Osteocyte (in vitro differentiated cells): Measurements from ENCODE around the gene GABRB1. TPM values are rescaled to one million over a fixed set of nuclear protein-coding genes. Genes with fewer than 3 reads are reported as not detected.
A peak's percentile ranks its signal among the peaks of the same experiment; 100 is the strongest.

Source experiments
- DNase-seq: peaks from one replicate; pipeline ENCODE4 v3.0.0; 2021; ENCODE audit warnings: mixed read lengths; ENCODE audit not compliant: unreplicated experiment; ENCODE audit errors: extremely low spot score
- H3K27ac Mint-ChIP-seq: one replicate; pipeline ENCODE4 v1.8.0; 2021; ENCODE audit warnings: mild to moderate bottlenecking, mixed read lengths; ENCODE audit not compliant: unreplicated experiment
- H3K27me3 Mint-ChIP-seq: one replicate; pipeline ENCODE4 v1.8.0; 2021; ENCODE audit warnings: mixed read lengths; ENCODE audit not compliant: unreplicated experiment
- H3K36me3 Mint-ChIP-seq: one replicate; pipeline ENCODE4 v1.8.0; 2021; ENCODE audit warnings: mixed read lengths; ENCODE audit not compliant: unreplicated experiment
- H3K4me1 Mint-ChIP-seq: one replicate; pipeline ENCODE4 v1.8.0; 2021; ENCODE audit warnings: mixed read lengths; ENCODE audit not compliant: unreplicated experiment
- H3K4me3 Mint-ChIP-seq: one replicate; pipeline ENCODE4 v1.8.0; 2021; ENCODE audit warnings: mild to moderate bottlenecking, moderate library complexity, mixed read lengths; ENCODE audit not compliant: unreplicated experiment
- H3K9me3 Mint-ChIP-seq: one replicate; pipeline ENCODE4 v1.8.0; 2021; ENCODE audit warnings: mixed read lengths; ENCODE audit not compliant: unreplicated experiment
- total RNA-seq: library from RNA; stranded (reverse); gene quantifications from 2 replicates; pipeline ENCODE4 v1.2.1, GENCODE V29; 2021
- TF ChIP-seq, protein P1 (sequence below): fragments of 200-600 bp; sonication (generic); IDR thresholded peaks from 2 replicates; pipeline ENCODE4 v1.5.0; 2021; ENCODE audit warnings: antibody characterized with exemption, mild to moderate bottlenecking, moderate library complexity

The GABRB1 gene
- total RNA-seq, 1 donor from 2014 or later: not detected

DNA sequence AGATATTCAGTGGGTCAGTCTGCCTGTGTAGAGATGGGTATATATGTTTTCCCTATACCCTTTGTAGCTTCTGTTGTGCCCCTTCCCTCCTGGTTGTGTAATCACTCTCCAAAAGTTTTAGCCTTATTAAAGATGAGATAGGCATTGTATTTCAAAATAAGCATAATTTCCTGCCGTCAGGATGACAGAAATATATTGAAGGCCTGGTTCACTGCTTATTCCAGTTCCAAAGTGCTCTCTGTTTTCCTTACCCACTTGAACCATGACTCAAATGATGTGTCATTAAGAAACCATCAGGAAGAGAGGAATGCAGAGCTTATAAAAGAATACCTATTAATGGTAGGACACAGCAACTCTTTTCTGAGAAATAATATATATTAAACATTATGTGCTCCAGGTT, 178.5 kb downstream of the GABRB1 start:
- no peak overlapping the region for H3K4me3 Mint-ChIP-seq
- TF ChIP-seq, protein P1, sequence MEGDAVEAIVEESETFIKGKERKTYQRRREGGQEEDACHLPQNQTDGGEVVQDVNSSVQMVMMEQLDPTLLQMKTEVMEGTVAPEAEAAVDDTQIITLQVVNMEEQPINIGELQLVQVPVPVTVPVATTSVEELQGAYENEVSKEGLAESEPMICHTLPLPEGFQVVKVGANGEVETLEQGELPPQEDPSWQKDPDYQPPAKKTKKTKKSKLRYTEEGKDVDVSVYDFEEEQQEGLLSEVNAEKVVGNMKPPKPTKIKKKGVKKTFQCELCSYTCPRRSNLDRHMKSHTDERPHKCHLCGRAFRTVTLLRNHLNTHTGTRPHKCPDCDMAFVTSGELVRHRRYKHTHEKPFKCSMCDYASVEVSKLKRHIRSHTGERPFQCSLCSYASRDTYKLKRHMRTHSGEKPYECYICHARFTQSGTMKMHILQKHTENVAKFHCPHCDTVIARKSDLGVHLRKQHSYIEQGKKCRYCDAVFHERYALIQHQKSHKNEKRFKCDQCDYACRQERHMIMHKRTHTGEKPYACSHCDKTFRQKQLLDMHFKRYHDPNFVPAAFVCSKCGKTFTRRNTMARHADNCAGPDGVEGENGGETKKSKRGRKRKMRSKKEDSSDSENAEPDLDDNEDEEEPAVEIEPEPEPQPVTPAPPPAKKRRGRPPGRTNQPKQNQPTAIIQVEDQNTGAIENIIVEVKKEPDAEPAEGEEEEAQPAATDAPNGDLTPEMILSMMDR: no peak
- DNase-seq: no peak
- no peaks in the 10 kb centered on the region for H3K36me3 Mint-ChIP-seq
- peak overlapping the region; percentile 70 for H3K27ac Mint-ChIP-seq
- H3K27me3 Mint-ChIP-seq: no peaks in the 10 kb centered on the region
- H3K4me1 Mint-ChIP-seq: peaks cover 44% of the 10 kb centered on the region
- no peaks in the 10 kb centered on the region for H3K9me3 Mint-ChIP-seq

DNA sequence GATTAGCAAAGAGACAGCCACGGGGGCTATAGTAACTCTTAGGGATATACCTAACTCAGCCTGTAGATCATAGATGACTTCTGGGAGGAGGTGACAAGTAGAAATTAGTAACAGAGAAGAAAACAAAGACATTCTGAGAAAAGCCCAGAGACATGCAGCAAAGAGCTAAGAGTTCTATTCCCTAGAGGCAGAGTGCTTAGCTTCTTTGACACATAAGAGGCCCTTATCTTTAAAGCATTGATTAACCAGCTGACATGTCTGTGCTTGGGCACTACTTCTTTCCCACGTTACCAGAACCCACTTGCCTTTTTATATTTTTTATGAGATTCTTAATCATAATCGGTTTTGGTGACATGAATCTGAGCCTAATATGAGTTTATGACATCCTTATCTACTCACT, 179.5 kb downstream of the GABRB1 start:
- Mint-ChIP-seq H3K4me3 (no peak overlapping the region), H3K9me3 (no peaks in the 10 kb centered on the region), H3K27ac (no peak overlapping the region), H3K27me3 (no peaks in the 10 kb centered on the region), H3K4me1 (peaks cover 43% of the 10 kb centered on the region), H3K36me3 (no peaks in the 10 kb centered on the region)
- DNase-seq: no peak
- TF ChIP-seq, protein P1: no peak

DNA sequence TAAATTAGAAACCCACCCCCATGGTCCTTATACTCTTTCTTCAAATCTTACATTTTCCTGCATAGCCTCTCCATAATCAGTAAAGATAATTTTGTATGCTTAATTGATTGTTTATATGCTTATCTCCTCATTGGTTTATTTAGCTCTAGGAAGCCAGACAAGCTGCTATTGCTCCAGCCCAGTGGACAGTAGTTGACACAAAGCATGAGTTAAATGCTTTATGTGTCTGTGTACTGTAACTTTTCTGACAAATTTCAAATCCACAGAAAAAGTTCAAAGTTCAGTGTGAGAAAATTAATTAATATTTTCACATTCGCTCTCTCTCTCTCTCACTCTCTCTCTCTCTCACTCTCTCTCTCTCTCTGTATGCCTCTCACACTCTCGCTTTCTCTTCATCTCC, 181.7 kb downstream of the GABRB1 start:
- TF ChIP-seq, protein P1: no peak
- no peak for DNase-seq
- H3K4me1 Mint-ChIP-seq: peaks cover 39% of the 10 kb centered on the region
- H3K4me3 Mint-ChIP-seq: no peak overlapping the region
- no peaks in the 10 kb centered on the region for H3K27me3 Mint-ChIP-seq
- H3K27ac Mint-ChIP-seq: peak overlapping the region; percentile 83
- H3K36me3 Mint-ChIP-seq: no peaks in the 10 kb centered on the region
- H3K9me3 Mint-ChIP-seq: no peaks in the 10 kb centered on the region

DNA sequence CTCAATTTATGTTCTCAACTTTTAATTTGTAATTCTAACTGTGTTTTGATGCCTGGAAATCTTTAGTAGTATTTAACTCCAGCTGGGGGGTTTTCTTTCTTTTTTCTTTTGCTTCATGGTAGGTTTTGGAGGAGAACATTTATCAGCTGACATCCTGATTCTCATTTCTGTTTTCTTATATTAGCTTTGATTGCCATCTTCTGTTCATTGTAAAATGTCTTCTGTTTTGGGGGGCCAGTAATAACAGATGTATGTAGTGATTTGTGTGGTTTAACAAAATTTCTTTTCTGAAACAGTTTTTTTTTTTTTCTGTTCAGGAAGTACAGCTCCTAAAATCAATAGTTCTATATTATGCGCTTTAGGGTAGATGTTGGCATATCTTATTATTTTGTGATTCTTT, 182.2 kb downstream of the GABRB1 start:
- H3K36me3 Mint-ChIP-seq: no peaks in the 10 kb centered on the region
- H3K27ac Mint-ChIP-seq: peak overlapping the region; percentile 83
- H3K4me3 Mint-ChIP-seq: no peak overlapping the region
- H3K4me1 Mint-ChIP-seq: peaks cover 39% of the 10 kb centered on the region
- DNase-seq: no peak
- H3K9me3 Mint-ChIP-seq: no peaks in the 10 kb centered on the region
- no peaks in the 10 kb centered on the region for H3K27me3 Mint-ChIP-seq
- TF ChIP-seq, protein P1: no peak

DNA sequence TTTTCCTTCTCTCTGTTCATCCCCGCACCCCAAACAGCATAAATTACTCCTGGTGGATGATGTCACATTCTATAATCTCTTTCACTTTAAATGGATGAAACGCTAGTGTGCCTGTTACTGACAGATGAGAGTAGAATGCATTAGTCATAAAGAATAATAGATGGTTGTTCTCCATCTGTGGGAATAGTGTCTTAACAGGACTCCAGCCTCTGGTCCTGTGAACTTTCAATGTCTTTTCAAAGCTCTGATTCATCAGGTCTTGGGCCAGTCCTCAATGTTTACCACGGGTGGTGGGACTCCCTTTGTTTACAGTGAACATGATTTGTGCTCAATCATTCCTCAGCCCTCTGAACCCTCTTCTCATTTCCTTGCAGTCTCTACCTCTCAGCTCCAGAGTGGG, 182.6 kb downstream of the GABRB1 start:
- H3K36me3 Mint-ChIP-seq: no peaks in the 10 kb centered on the region
- peak overlapping the region; percentile 83 for H3K27ac Mint-ChIP-seq
- DNase-seq: no peak
- H3K4me1 Mint-ChIP-seq: peaks cover 39% of the 10 kb centered on the region
- TF ChIP-seq, protein P1: no peak
- no peaks in the 10 kb centered on the region for H3K27me3 Mint-ChIP-seq
- H3K4me3 Mint-ChIP-seq: no peak overlapping the region
- H3K9me3 Mint-ChIP-seq: no peaks in the 10 kb centered on the region
